ENCODE results near the gene ALCAM.

ALCAM gene

DNA sequence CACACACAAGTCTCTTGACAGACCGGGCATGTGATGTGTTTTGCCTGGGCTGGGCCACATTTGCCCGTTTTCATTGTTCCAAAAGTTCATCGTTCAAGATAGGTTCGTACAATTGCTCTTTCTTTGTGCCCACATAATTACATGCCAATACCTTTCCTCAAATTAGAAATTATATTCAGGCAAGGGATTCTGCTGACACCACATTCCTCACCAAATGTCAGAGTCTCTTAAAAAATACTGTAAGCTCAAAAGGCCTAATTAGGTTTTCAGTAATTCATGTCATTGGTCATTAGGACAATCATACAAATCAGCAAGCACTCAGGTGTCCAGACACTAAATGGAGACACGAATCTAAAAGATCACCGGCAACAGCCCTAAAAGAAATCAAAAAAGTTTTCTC is 215.3 kb downstream of the ALCAM start:
- Histone ChIP-seq H3K4me2 (no peak overlapping the region), H4K20me1 (ENCODE audit: insufficient read depth) (no peaks in the 10 kb centered on the region), H2AFZ (ENCODE audit: low read depth) (no peak overlapping the region), H3K9ac (no peak overlapping the region), H3K36me3 (ENCODE audit: insufficient read depth) (no peaks in the 10 kb centered on the region), H3K79me2 (ENCODE audit: insufficient read depth, low read depth) (no peaks in the 10 kb centered on the region), H3K4me1 (ENCODE audit: low read depth, poor library complexity, severe bottlenecking) (no peaks in the 10 kb centered on the region), H3K4me3 (IDR thresholded peaks at IDR 0.05; ENCODE audit: insufficient read depth, low read depth, low read length) (no peak overlapping the region), H3K27ac (no peak overlapping the region), H3K27me3 (ENCODE audit: insufficient read depth, low read depth) (no peaks in the 10 kb centered on the region)
- TF ChIP-seq, protein P1, sequence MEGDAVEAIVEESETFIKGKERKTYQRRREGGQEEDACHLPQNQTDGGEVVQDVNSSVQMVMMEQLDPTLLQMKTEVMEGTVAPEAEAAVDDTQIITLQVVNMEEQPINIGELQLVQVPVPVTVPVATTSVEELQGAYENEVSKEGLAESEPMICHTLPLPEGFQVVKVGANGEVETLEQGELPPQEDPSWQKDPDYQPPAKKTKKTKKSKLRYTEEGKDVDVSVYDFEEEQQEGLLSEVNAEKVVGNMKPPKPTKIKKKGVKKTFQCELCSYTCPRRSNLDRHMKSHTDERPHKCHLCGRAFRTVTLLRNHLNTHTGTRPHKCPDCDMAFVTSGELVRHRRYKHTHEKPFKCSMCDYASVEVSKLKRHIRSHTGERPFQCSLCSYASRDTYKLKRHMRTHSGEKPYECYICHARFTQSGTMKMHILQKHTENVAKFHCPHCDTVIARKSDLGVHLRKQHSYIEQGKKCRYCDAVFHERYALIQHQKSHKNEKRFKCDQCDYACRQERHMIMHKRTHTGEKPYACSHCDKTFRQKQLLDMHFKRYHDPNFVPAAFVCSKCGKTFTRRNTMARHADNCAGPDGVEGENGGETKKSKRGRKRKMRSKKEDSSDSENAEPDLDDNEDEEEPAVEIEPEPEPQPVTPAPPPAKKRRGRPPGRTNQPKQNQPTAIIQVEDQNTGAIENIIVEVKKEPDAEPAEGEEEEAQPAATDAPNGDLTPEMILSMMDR (conservative IDR thresholded peaks at IDR 0.05; ENCODE audit: low read depth, low read length): no peak

DNA sequence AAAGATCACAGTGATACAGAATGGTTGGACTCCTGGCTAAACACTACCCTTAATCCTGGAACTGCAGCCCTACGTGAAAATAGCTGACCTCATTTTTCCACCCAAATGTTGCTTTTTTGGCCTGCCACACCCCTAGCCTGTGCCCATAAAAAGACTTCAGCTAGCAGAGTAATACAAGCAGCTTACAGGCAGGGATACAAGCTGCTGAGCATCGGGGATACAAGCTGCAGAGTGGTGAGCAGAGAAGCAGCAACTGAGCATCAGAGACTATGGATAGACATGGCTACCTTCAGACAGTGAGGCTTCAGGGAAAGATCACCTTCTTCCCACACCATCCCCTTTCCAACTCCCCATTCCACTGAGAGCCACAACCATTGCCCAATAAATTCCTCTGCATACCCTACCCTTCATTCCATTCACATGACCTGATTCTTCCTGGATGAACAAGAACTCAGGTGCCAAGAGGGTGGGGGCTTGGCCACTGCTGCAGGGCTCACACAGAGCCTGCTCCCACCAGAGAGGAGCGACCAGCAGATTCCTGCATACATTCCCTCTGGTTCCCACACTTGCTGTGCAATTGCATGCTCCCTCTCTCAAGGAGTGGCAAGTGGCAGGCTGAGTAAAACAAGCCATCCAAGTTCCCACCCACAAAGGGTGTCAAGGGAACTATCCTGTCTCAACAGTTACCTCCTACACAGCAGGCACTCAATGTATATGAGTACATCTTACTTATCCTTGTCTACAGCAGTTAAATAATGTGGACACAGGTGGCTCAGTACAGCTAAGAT is 217.5 kb downstream of the ALCAM start:
- Histone ChIP-seq H3K27ac (no peak overlapping the region), H3K79me2 (ENCODE audit: insufficient read depth, low read depth) (no peaks in the 10 kb centered on the region), H4K20me1 (ENCODE audit: insufficient read depth) (no peaks in the 10 kb centered on the region), H3K27me3 (ENCODE audit: insufficient read depth, low read depth) (no peaks in the 10 kb centered on the region), H3K36me3 (ENCODE audit: insufficient read depth) (no peaks in the 10 kb centered on the region), H2AFZ (ENCODE audit: low read depth) (no peak overlapping the region), H3K4me1 (ENCODE audit: low read depth, poor library complexity, severe bottlenecking) (no peaks in the 10 kb centered on the region), H3K4me3 (IDR thresholded peaks at IDR 0.05; ENCODE audit: insufficient read depth, low read depth, low read length) (no peak overlapping the region), H3K4me2 (no peak overlapping the region), H3K9ac (no peak overlapping the region)
- TF ChIP-seq, protein P1 (conservative IDR thresholded peaks at IDR 0.05; ENCODE audit: low read depth, low read length): no peak

DNA sequence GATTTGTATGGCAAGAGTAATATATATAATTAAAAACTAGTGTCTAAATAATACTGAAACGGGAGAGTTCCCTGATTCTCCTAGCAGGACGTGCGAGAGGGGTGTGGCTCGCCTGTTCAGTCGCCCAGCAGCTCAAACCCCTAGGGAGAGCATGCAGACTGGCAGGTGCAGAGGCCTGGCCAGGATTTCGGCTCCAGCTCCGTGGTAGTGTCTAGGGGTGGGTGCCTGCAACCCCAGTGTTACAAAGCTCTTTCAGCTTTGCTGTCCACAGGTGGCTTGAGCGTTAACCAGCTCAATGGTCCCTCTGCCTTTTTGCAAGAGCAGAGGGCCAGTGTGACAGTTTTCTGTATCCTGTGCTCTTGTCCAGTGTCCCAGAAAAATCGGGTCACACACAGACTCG is 226.6 kb downstream of the ALCAM start:
- Histone ChIP-seq H3K79me2 (ENCODE audit: insufficient read depth, low read depth) (no peaks in the 10 kb centered on the region), H3K9ac (no peak overlapping the region), H4K20me1 (ENCODE audit: insufficient read depth) (no peaks in the 10 kb centered on the region), H3K27ac (no peak overlapping the region), H2AFZ (ENCODE audit: low read depth) (no peak overlapping the region), H3K4me1 (ENCODE audit: low read depth, poor library complexity, severe bottlenecking) (no peaks in the 10 kb centered on the region), H3K4me3 (IDR thresholded peaks at IDR 0.05; ENCODE audit: insufficient read depth, low read depth, low read length) (no peak overlapping the region), H3K27me3 (ENCODE audit: insufficient read depth, low read depth) (no peaks in the 10 kb centered on the region), H3K4me2 (no peak overlapping the region), H3K36me3 (ENCODE audit: insufficient read depth) (no peaks in the 10 kb centered on the region)
- TF ChIP-seq, protein P1 (conservative IDR thresholded peaks at IDR 0.05; ENCODE audit: low read depth, low read length): no peak

DNA sequence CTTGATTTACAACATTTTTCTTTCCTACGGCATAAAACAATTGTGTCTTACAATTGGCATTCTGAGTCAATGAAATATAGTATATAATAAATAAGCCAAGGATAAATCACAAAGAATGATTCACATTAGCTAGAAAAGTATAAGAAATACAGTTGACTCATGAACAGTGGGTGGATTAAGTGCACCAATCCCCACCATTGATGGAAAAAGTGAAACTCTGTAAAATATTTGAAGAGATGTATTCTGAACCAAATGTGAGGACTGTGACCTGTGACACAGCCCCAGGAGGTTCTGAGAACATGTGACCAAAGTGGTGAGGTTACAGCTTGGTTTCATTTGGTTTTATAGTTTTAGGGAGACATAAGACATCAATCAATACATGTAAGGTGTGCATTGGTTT is 227.5 kb downstream of the ALCAM start:
- Histone ChIP-seq H3K4me2 (no peak overlapping the region), H3K4me1 (ENCODE audit: low read depth, poor library complexity, severe bottlenecking) (no peaks in the 10 kb centered on the region), H3K4me3 (IDR thresholded peaks at IDR 0.05; ENCODE audit: insufficient read depth, low read depth, low read length) (no peak overlapping the region), H3K79me2 (ENCODE audit: insufficient read depth, low read depth) (no peaks in the 10 kb centered on the region), H3K27me3 (ENCODE audit: insufficient read depth, low read depth) (no peaks in the 10 kb centered on the region), H4K20me1 (ENCODE audit: insufficient read depth) (no peaks in the 10 kb centered on the region), H3K36me3 (ENCODE audit: insufficient read depth) (no peaks in the 10 kb centered on the region), H2AFZ (ENCODE audit: low read depth) (no peak overlapping the region), H3K27ac (no peak overlapping the region), H3K9ac (no peak overlapping the region)
- TF ChIP-seq, protein P1 (conservative IDR thresholded peaks at IDR 0.05; ENCODE audit: low read depth, low read length): no peak

Measured in KMS-11 (cell line).